Jurkat, Clone E6-1 (cell line): ENCODE results near the gene CRAT.

ENCODE experiments used
- DNase-seq: peaks from one replicate; pipeline ENCODE4 v3.0.0-alpha.2; 2011; ENCODE audit warnings: low read depth, low spot score
- H3K4me3 ChIP-seq: 2 replicates; pipeline ENCODE4 v1.5.1; 2011; ENCODE audit warnings: mild to moderate bottlenecking, low read length, control low read depth, moderate library complexity

The CRAT gene

DNA sequence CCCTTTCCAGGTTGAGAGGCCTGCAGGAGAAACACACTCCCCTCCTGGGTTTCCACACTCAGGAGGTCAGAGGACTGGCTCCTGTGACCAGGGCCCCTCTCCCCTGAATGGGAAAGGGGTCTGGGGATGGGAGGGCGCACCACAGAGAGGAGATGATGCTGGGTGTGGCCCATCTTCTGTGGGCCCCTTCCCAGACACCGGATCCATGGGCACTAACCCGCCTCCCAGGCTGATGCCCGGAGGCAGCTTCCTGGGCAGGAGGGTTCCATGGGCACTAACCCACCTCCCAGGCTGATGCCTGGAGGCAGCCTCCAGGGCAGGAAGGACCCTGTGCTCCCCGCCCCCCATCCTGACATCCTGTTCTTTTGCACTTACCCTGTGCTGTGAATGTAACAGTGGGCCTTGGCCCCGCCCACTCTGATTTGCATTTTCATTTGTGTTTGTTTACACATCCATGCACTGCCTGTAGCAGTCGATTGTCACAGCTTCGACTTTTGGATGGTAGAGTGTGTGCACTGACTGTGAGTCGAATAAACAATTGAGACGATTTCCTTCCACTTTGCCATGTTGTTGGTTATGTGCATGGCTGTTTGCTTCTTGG is 39.0 kb downstream of the CRAT start:
- DNase-seq, result peak; percentile 61
- no peak overlapping the region for H3K4me3 ChIP-seq

DNA sequence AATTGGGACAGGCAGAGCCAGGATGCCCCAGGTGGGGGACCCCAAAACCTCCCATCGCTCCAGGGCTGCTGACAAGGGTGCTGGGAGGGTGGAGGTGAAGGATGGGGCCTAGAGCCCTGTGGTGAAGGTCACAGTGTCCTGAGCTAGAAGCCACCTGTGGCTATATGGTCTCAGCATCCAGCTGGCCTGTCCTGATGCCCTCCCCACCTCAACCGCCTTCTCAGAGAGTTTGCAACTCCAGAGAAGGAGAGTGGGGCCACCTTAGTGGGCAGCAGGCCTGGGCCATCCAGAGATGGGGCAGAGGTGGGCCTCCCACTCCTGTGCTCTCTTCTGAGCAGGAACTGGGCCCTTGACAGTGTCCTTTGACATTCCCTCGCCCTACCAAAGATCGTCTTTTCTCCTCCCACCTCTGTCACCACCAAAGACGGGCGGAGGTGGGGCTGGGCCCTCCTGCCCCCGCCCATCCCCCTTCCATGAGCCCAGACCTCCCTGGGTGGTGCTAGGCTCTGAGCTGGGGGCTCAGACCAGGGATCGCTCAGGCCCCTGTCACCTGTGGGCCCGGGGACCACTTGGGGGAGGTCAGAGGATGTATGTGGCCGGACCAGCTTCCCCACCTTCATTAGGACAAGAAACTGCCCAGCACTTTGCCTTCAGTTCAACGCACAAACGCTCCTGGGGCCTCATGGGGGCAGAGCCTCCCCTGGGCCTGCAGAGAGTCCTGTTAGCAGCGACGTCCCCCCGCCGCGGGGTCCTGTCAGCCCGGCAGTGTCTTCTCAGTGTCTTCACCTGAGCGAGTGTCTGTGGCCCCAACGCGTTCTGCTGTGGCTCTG is 39.7 kb downstream of the CRAT start:
- H3K4me3 ChIP-seq, result no peak overlapping the region
- DNase-seq, result no peak

GRCh38 chr9:129069862-129070641 is 40.5 kb downstream of the CRAT start:
- peak overlapping the region; percentile 50 for H3K4me3 ChIP-seq
- no peak for DNase-seq

DNA sequence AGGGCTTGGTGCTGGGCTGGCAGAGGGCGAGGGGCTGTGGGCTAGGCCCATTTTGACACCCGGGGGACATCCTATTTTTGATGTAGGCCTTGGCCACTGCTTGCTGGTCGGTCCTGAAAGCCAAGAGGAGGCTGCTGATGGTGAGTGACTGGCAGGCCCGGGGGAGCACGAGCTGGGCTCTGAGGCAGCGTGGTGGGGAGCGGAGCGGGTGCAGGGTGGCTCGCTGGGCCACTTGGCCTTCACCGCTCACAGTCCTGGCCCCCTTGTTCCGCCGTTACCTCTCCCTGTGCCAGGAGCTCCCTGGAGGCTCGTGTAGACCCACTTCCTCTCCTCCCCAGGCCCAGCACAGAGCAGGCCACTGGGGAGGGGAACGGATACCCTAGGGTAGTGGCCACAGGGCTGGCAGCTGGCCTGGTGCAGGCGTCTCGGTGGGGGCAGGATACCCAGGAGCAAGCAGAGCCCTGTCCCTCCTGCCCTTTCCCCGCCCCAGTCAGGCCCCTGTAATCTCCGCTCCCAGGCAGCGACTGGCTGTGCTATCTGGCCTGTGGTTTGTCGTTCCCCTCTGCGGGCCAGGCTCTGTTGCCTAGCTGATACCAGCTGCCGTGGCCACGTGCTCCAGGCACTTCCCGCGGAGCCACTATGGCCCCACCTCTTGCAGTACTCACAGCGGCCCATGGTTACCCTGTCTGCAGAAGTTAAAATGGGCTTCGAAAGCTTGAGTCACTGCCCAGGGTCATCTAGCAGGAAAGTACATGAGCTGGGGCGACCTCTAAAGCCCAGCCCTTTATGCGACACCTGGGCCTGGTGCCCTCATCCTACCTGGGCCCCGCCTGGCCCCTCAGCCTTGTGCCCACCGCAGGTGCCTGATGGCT is 41.4 kb downstream of the CRAT start:
- DNase-seq, result peak; percentile 94
- H3K4me3 ChIP-seq, result peak overlapping the region; percentile 50

DNA sequence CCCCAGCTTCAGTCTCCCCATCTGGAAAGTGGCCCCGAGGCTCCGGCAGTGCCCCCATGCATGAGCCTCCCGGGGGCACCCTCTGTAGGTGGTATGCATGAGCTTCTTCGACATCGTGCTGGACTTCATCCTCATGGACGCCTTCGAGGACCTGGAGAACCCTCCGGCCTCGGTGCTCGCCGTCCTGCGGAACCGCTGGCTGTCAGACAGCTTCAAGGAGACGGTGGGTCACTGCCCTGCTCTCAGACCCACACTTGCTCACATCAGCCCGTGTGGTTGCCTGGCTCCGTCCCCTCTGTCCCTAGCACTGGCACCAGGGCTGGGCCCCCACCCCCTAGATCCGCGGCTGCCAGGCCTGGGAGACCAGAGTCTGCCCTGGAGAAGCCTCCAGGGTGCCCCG is 42.5 kb downstream of the CRAT start:
- no peak overlapping the region for H3K4me3 ChIP-seq
- DNase-seq, result no peak

DNA sequence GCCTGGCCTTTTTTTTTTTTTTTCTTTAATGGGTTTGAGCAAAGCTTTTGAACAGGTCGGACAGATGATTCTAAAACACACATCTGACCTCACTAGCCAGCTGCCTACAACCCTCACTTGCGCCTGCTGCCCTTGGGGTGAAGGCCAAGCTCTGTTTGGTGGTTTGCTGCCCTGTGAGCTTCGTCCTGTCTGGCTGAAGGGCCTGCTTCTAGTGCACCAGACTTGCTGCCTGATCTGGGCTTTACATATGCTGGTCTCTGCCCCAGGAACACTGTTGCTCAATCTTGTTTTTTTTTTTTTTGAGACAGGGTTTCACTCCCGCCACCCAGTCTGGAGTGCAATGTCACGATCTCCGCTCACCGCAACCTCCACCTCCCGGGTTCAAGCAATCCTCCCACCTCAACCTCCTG is 46.1 kb downstream of the CRAT start:
- no peak overlapping the region for H3K4me3 ChIP-seq
- DNase-seq, result no peak

DNA sequence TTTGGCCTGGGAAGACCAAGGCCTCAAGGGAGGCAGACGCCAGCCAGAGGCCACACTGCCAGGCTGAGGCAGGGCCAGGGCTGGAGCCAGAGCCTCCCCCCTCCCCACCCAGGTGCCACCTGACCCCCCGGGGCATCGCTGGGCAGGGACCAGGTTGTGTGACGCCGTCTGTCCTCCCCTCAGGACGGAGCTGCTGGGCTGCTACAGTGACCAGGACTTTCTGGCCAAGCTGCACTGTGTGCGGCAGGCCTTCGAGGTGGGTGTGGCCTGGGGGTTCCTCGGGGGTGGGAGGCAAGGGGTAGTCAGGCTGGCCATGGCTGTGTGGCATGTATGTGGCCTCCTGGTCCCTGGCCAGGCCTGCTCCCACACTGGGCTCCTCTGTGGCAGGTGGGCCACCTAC is 47.5 kb downstream of the CRAT start:
- H3K4me3 ChIP-seq, result no peak overlapping the region
- no peak for DNase-seq

GRCh38 chr9:129060991-129061390 is 49.6 kb downstream of the CRAT start:
- H3K4me3 ChIP-seq, result no peak overlapping the region
- DNase-seq, result no peak

GRCh38 chr9:129059796-129060785 is 50.5 kb downstream of the CRAT start:
- no peak overlapping the region for H3K4me3 ChIP-seq
- no peak for DNase-seq

DNA sequence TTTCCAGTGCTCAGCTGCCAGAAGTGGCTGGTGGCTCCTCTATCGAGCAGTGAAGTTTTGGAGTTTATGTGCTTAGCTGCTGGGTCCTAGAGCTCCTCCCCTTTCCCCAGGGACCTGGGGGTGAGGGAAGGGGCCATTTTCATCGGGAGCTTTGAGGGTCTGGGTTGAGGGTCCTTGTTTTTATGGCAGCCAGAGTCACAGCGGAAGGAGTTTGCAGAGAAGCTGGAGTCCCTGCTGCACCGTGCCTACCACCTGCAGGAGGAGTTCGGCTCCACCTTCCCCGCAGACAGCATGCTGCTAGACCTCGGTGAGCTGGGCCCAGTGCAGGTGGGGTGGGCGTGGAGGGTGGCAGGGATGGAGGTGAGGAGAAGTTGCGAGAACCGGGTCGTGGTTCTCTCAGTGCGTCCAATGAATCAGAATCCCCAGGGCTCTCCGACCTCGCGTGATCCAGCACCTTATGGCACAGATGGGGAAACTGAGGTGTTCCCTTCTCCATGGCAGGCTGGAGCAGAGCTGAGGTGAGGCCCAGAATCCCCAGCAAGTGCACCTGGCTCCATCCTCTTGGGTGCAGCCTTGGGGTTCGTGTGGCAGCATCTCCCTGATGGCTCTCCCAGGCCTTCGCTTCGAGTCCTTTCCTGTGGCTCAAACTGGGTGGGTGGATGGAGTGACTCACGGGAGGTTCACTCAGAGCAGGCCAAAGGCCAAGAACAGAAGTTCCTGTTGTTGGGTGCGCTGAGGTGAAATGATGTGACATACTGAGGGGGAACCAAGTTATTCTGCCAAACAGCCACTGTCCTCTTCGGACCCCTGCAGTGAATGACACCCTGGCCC is 51.4 kb downstream of the CRAT start:
- no peak overlapping the region for H3K4me3 ChIP-seq
- no peak for DNase-seq

- H3K4me3 ChIP-seq, result no peak overlapping the region
- DNase-seq, result no peak
Measured at GRCh38 chr9:129054163-129054851, 56.3 kb downstream of the CRAT start.

GRCh38 chr9:129053020-129053419 is 57.6 kb downstream of the CRAT start:
- H3K4me3 ChIP-seq, result no peak overlapping the region
- DNase-seq, result no peak

DNA sequence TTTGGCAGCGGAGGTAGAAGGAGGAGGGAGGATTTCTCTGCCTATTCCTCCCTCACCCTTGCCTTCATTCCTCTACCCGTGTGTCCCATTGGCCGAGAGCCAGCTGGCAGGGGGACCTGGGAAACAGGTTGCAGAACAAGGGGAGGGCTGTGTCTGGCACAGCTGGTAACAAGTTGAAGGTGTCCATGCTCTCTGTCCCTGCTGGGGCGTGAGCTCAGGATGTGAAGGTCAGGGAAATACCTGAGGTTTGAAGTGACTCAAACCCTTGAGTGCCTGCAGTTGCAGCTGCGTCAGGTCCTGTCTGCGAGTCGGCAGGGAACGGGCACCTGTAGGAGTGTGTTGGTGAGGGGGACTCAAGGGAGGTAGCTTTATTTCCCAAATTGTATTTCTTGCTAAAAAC is 58.0 kb downstream of the CRAT start:
- H3K4me3 ChIP-seq, result no peak overlapping the region
- no peak for DNase-seq
